GM19351 (cell line): ENCODE results near the gene PLGLB2.
"Not testable (repeated sequence)": the region's sequence is repeated elsewhere in the genome, so short reads cannot be mapped to it uniquely, and the experiment has no call there.

ENCODE experiments used
- ATAC-seq: cut with Tn5 transposase; IDR thresholded peaks from one replicate; pipeline ENCODE4 v1.9.1; 2021; ENCODE audit warnings: mild to moderate bottlenecking, moderate library complexity; ENCODE audit not compliant: unreplicated experiment

PLGLB2 gene

GRCh38 chr2:87747791-87748190 is at the start of gene PLGLB2:
PLGLB2 (plus strand) TSS chr2:87748087; CDS start chr2:87748154, 67 bp downstream.
- ATAC-seq, result not testable (repeated sequence)

GRCh38 chr2:87704572-87705323 is 43.1 kb upstream of the PLGLB2 start:
- ATAC-seq, result not testable (repeated sequence)

- peak; percentile 91 for ATAC-seq
These were observed 39.5 kb upstream of the PLGLB2 start for GRCh38 chr2:87708368-87708767.

GRCh38 chr2:87727940-87728599 is 19.8 kb upstream of the PLGLB2 start:
- not testable (repeated sequence) for ATAC-seq

- not testable (repeated sequence) for ATAC-seq
These were observed 7.0 kb upstream of the PLGLB2 start for GRCh38 chr2:87740928-87741327.

GRCh38 chr2:87742393-87743108 is 5.3 kb upstream of the PLGLB2 start:
- not testable (repeated sequence) for ATAC-seq

- ATAC-seq, result not testable (repeated sequence)
These were observed 4.2 kb upstream of the PLGLB2 start for GRCh38 chr2:87743638-87744037.

- not testable (repeated sequence) for ATAC-seq
These were observed 2.4 kb upstream of the PLGLB2 start for GRCh38 chr2:87745353-87745951.

GRCh38 chr2:87748524-87748923 is 637 bp downstream of the PLGLB2 start:
- not testable (repeated sequence) for ATAC-seq

GRCh38 chr2:87750560-87750959 is 2.7 kb downstream of the PLGLB2 start:
- ATAC-seq, result not testable (repeated sequence)

- ATAC-seq, result not testable (repeated sequence)
These were observed 6.9 kb downstream of the PLGLB2 start for GRCh38 chr2:87754759-87755158.
